Measurements from ENCODE around the gene RNF123. TPM values are rescaled to one million over a fixed set of nuclear protein-coding genes. Genes with fewer than 3 reads are reported as not detected.
"Not testable (repeated sequence)": the region's sequence is repeated elsewhere in the genome, so short reads cannot be mapped to it uniquely, and the experiment has no call there.

RNF123 gene
- total RNA-seq, 4 donors from 2014 or later, result 23.6 to 88.3 (median 33.9) TPM

DNA sequence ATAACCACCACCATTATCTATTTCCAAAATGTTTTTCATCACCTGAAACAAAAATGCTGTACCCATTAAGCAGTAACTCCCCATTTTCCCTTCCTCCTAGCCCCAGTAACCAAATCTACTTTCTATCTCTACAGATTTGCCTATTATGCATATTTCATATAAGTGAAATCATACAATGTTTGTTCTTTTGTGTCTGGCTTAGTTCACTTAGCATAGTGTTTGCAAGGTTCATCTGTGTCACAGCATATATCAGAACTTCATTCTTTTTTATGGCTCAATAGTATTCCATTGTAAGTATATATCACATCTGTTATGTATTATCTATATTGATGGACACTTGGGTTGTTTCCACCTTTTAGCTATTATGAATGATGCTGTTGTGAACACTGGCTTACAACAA, 51.1 kb downstream of the RNF123 start:
- TF ChIP-seq CTCF (IDR thresholded peaks at IDR 0.05), result no peak
- TF ChIP-seq POLR2A (IDR thresholded peaks at IDR 0.05), result no peak
- TF ChIP-seq EP300 (IDR thresholded peaks at IDR 0.05), result no peak
- TF ChIP-seq POLR2AphosphoS5 (IDR thresholded peaks at IDR 0.05), result no peak
- H3K9me3 ChIP-seq, result no peaks in the 10 kb centered on the region
- no peak for DNase-seq (ENCODE audit: low spot score in 2 of 2)
- H3K4me3 ChIP-seq, result no peak overlapping the region
- H3K27ac ChIP-seq, result no peak overlapping the region
- H3K27me3 ChIP-seq, result no peaks in the 10 kb centered on the region
- H3K4me1 ChIP-seq, result no peaks in the 10 kb centered on the region
- H3K36me3 ChIP-seq, result peaks cover 39% of the 10 kb centered on the region

DNA sequence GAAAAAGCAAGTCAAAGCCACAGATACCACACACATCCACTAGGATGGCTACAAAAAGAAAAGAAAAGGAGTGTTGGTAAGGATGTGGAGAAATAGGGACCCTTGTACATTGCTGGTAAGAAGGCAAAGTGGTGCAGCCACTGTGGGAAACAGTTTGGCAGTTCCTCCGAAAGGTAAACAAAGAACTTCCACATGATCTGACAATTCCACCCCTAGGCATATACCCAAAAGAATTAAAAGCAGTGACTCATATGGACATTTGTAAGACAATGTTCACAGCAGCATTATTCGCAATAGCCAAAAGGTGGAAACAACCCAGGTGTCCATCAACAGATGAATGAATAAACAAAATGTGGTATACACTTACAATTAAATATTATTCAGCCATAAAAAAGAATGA, 56.6 kb downstream of the RNF123 start:
- H3K36me3 ChIP-seq, result peaks cover 25% of the 10 kb centered on the region

GRCh38 chr3:49747792-49748480, 58.6 kb downstream of the RNF123 start:
- H3K4me3 ChIP-seq, result no peak overlapping the region
- H3K4me1 ChIP-seq, result no peaks in the 10 kb centered on the region
- TF ChIP-seq POLR2AphosphoS5 (IDR thresholded peaks at IDR 0.05), result no peak
- TF ChIP-seq POLR2A (IDR thresholded peaks at IDR 0.05), result no peak
- no peak for DNase-seq (ENCODE audit: low spot score in 2 of 2)
- no peak overlapping the region for H3K27ac ChIP-seq
- no peaks in the 10 kb centered on the region for H3K27me3 ChIP-seq
- WGBS, result 86% methylated on average over 13 of the region's 13 CpGs
- H3K36me3 ChIP-seq, result peaks cover 25% of the 10 kb centered on the region
- no peaks in the 10 kb centered on the region for H3K9me3 ChIP-seq

More for the DNA sequence above, 56.6 kb downstream of the RNF123 start:
- Histone ChIP-seq H3K4me1 (no peaks in the 10 kb centered on the region), H3K9me3 (no peaks in the 10 kb centered on the region), H3K4me3 (no peak overlapping the region), H3K27me3 (no peaks in the 10 kb centered on the region), H3K27ac (no peak overlapping the region)
- DNase-seq (ENCODE audit: low spot score in 2 of 2), result no peak
- TF ChIP-seq POLR2A (IDR thresholded peaks at IDR 0.05) (no peak), POLR2AphosphoS5 (IDR thresholded peaks at IDR 0.05) (no peak), EP300 (IDR thresholded peaks at IDR 0.05) (no peak), CTCF (IDR thresholded peaks at IDR 0.05) (no peak)
- WGBS, result 68% methylated on average over 2 of the region's 2 CpGs

- H3K4me1 ChIP-seq; H3K9me3 ChIP-seq; H3K27me3 ChIP-seq; H3K4me3 ChIP-seq; H3K27ac ChIP-seq; DNase-seq (ENCODE audit: low spot score in 2 of 2): not testable (repeated sequence)
- WGBS, result 95% methylated on average over 5 of the region's 5 CpGs
- H3K36me3 ChIP-seq, result peaks cover 17% of the 10 kb centered on the region
Observed at GRCh38 chr3:49748874-49749273, 59.5 kb downstream of the RNF123 start.

DNA sequence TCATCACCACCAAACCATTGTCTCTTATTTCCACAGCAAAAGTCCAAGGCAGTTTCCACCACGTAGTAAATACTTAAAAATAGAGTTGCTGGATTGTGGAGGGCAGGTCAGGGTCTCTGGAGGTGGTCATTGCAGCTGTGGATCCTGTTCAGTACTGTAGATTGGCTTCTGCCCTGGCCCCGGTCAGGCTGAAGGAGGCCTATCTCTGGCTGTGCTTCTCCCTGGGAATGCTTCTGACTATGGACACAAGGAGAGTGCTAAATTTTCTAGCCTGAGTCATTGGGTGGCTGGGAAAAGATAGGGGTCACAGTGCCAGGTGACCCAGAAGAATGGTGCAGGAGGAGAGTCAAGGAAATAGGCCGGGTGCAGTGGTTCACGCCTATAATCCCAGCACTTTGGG, 60.7 kb downstream of the RNF123 start:
- H3K4me3 ChIP-seq, result no peak overlapping the region
- DNase-seq (ENCODE audit: low spot score in 2 of 2), result no peak
- H3K36me3 ChIP-seq, result peaks cover 17% of the 10 kb centered on the region
- H3K27me3 ChIP-seq, result no peaks in the 10 kb centered on the region
- no peak overlapping the region for H3K27ac ChIP-seq
- H3K9me3 ChIP-seq, result no peaks in the 10 kb centered on the region
- peaks cover 11% of the 10 kb centered on the region for H3K4me1 ChIP-seq
- no peak for TF ChIP-seq POLR2A (IDR thresholded peaks at IDR 0.05)
- no peak for TF ChIP-seq POLR2AphosphoS5 (IDR thresholded peaks at IDR 0.05)
- no peak for TF ChIP-seq CTCF (IDR thresholded peaks at IDR 0.05)
- no peak for TF ChIP-seq EP300 (IDR thresholded peaks at IDR 0.05)
- 97% methylated on average over 4 of the region's 4 CpGs for WGBS

- H3K9me3 ChIP-seq, result no peaks in the 10 kb centered on the region
- H3K27ac ChIP-seq, result no peak overlapping the region
- peaks cover 15% of the 10 kb centered on the region for H3K4me1 ChIP-seq
- no peaks in the 10 kb centered on the region for H3K27me3 ChIP-seq
- 96% methylated on average over 4 of the region's 4 CpGs for WGBS
- DNase-seq (ENCODE audit: low spot score in 2 of 2), result no peak
- H3K4me3 ChIP-seq, result no peak overlapping the region
- TF ChIP-seq CTCF (IDR thresholded peaks at IDR 0.05), result no peak
- TF ChIP-seq POLR2AphosphoS5 (IDR thresholded peaks at IDR 0.05), result no peak
- TF ChIP-seq EP300 (IDR thresholded peaks at IDR 0.05), result no peak
- peaks cover 17% of the 10 kb centered on the region for H3K36me3 ChIP-seq
Observed at GRCh38 chr3:49751501-49751900, 62.1 kb downstream of the RNF123 start.
